ENCODE results near the gene GRIN1. TPM values are rescaled to one million over a fixed set of nuclear protein-coding genes. Genes with fewer than 3 reads are reported as not detected.
A peak's percentile ranks its signal among the peaks of the same experiment; 100 is the strongest.

GRIN1 gene
- total and polyA plus RNA-seq, 2 of the 8 experiments (the other 6 are each of a cell fraction or from before 2014, with no cell fraction given): 0.48 to 2.1 TPM

- Histone ChIP-seq H4K20me1 (replicated peaks in 1 of 2; ENCODE audit: control insufficient read depth in 1 of 2, insufficient read depth in 2 of 2, low read length in 2 of 2) (peaks cover 0 to 22% of the 10 kb centered on the region in 2 experiments), H2AFZ (ENCODE audit: low read length) (no peak overlapping the region), H3K27me3 (replicated peaks in 1 of 4; ENCODE audit: control insufficient read depth in 3 of 4, extremely low read depth in 1 of 4, insufficient read depth in 3 of 4, low read length in 3 of 4) (no peaks in the 10 kb centered on the region), H3K27ac (ENCODE audit: low read depth, low read length) (no peak overlapping the region; the same call in 1 of the 2 replicates), H3K4me1 (replicated peaks in 1 of 4; ENCODE audit: control insufficient read depth in 3 of 4, insufficient read depth in 4 of 4, low read length in 3 of 4) (peaks cover 10 to 28% (median 19%) of the 10 kb centered on the region in 4 experiments), H3K56ac (replicated peaks; ENCODE audit: insufficient read length, low read depth, low read length) (peak overlapping the region; percentile 77), H3K4ac (replicated peaks; ENCODE audit: insufficient read length, low read depth, low read length) (peak overlapping the region; percentile 91), H3K14ac (ENCODE audit: insufficient read length) (no peak overlapping the region), H3K79me2 (ENCODE audit: control insufficient read depth in 1 of 2, insufficient read depth in 2 of 2, low read length in 2 of 2) (peaks cover 0 to 50% of the 10 kb centered on the region in 2 experiments; a peak in 3 of 4 replicates), H3K9me3 (ENCODE audit: insufficient read depth in 2 of 2, low read depth in 1 of 2, low read length in 1 of 2) (no peaks in the 10 kb centered on the region), H4K8ac (ENCODE audit: extremely low read depth, insufficient read depth, low read length) (peak overlapping the region; percentile 86), H2BK15ac (ENCODE audit: low read length) (no peak overlapping the region), H3K79me1 (ENCODE audit: low read depth, low read length) (peaks cover 25% of the 10 kb centered on the region), H3K23ac (ENCODE audit: insufficient read length) (no peak overlapping the region), H2BK5ac (ENCODE audit: low read depth, low read length) (peak overlapping the region; percentile 98), H3K18ac (ENCODE audit: extremely low read depth, low read length) (peak overlapping the region; percentile 99), H3K23me2 (ENCODE audit: low read depth, low read length) (peaks cover 18% of the 10 kb centered on the region), H2BK12ac (ENCODE audit: low read depth, low read length) (no peak overlapping the region), H2BK20ac (ENCODE audit: low read length) (no peak overlapping the region), H3K36me3 (ENCODE audit: control insufficient read depth in 2 of 4, insufficient read depth in 4 of 4, low read length in 3 of 4) (no peaks in the 10 kb centered on the region), H3K4me2 (ENCODE audit: insufficient read depth in 1 of 2, low read depth in 2 of 2, low read length in 2 of 2) (peak overlapping the region; percentile 74 to 88), H4K91ac (replicated peaks; ENCODE audit: insufficient read length, low read length) (peak overlapping the region; percentile 99), H2BK120ac (replicated peaks; ENCODE audit: low read depth, low read length) (peak overlapping the region; percentile 54), H4K5ac (ENCODE audit: insufficient read length, low read depth, low read length) (peak overlapping the region; percentile 100), H3K4me3 (ENCODE audit: extremely low read depth in 1 of 4, insufficient read depth in 2 of 4, low read depth in 3 of 4, low read length in 4 of 4) (peak overlapping the region; percentile 64 to 78 (median 69)), H2AK5ac (ENCODE audit: low read depth, low read length) (no peak overlapping the region), H3K9ac (replicated peaks in 1 of 4; ENCODE audit: extremely low read depth in 1 of 4, low read depth in 3 of 4, low read length in 3 of 4) (peak overlapping the region; percentile 35 to 71 (median 54); a peak in 6 of 7 replicates)
- ChIA-PET CTCF (ENCODE audit: partially characterized antibody) (interaction anchor here (0.6 to 4.4 kb wide), 11 partner anchors 9 to 155 kb away, joined by 3 to 19 read pairs (median 4); partner anchors contain the start of genes NPDC1 and RNF224), POLR2A (ENCODE audit: partially characterized antibody) (interaction anchor here (0.6 to 69.9 kb wide), 16 partner anchors 11 to 219 kb away, joined by 3 to 1462 read pairs (median 4); partner anchors contain the start of genes ANAPC2, CYSRT1, MAN1B1 and NELFB)
- WGBS, 2 experiments (ENCODE audit: extremely low coverage in 1 of 2, insufficient coverage in 1 of 2, insufficient read length in 1 of 2, insufficient replicate concordance in 2 of 2, low coverage in 1 of 2, low lambda C conversion rate in 2 of 2, missing lambda C conversion rate in 1 of 2): 35% methylated on average over 22 of the region's 23 CpGs; no CpG with 5 or more reads in 1 of the 2 experiments
- no peak for FAIRE-seq
- TF ChIP-seq KDM4A (IDR thresholded peaks at IDR 0.05; ENCODE audit: low read depth, low read length, severe bottlenecking) (peak; percentile 3), MAX (IDR thresholded peaks at IDR 0.05) (no peak)
- DNase-seq (ENCODE audit: low read depth in 1 of 2, low spot score in 2 of 2): peak in 1 of 2 experiments; percentile 49
Observed at GRCh38 chr9:137201205-137201868, 62.4 kb downstream of the GRIN1 start.

Measured in H1 (cell line).